ENCODE measurements around the gene CCDC80.

Gene CCDC80

DNA sequence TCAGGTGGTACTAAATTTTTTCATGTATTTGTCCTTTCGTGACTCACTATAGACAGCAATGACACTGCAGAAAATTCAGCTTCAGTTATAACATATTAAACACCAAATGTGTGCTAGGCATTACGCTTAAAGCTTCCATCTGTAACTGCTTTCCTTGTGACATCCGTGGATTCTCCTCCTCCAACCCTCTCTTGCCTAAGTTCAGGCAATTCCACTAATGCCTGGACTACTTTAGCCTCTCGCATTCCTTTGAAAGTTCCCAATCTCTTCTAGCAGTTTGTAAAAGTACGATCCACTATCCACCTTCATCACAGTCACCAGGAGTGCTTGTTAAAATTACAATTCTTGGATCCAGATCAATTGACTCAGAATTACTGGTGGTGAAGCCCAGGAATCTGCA is 17.7 kb downstream of the CCDC80 start:
- DNase-seq (ENCODE audit: low read depth) = no peak
- TF ChIP-seq, protein P1, sequence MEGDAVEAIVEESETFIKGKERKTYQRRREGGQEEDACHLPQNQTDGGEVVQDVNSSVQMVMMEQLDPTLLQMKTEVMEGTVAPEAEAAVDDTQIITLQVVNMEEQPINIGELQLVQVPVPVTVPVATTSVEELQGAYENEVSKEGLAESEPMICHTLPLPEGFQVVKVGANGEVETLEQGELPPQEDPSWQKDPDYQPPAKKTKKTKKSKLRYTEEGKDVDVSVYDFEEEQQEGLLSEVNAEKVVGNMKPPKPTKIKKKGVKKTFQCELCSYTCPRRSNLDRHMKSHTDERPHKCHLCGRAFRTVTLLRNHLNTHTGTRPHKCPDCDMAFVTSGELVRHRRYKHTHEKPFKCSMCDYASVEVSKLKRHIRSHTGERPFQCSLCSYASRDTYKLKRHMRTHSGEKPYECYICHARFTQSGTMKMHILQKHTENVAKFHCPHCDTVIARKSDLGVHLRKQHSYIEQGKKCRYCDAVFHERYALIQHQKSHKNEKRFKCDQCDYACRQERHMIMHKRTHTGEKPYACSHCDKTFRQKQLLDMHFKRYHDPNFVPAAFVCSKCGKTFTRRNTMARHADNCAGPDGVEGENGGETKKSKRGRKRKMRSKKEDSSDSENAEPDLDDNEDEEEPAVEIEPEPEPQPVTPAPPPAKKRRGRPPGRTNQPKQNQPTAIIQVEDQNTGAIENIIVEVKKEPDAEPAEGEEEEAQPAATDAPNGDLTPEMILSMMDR (IDR thresholded peaks at IDR 0.05; ENCODE audit: low read depth, low read length, missing control alignments) = no peak

DNA sequence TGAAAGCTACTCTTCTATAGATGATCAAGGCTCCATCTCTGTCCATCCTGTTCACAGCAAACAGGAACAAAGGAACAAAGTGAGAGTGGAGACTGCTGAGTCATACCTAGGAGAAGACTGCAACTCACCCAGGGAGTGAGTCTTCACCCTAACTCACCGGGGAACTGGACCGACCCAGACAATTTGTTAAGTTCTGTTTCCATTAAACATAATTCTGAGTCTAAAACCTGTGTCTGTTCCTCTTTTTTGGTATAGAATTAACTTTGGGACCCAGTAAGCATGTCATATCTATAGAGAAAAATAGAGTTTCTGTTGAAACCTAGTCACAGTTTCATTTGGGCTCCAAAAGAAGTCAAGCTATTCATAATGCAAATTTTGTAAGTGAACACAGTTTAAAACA is 21.6 kb downstream of the CCDC80 start:
- no peak overlapping the region for H3K4me3 ChIP-seq (ENCODE audit: low read depth, low read length)
- in situ Hi-C loops (cut with HindIII; ENCODE audit: low sequenced_read_pairs) = no loop called here
- TF ChIP-seq, protein P1 (IDR thresholded peaks at IDR 0.05; ENCODE audit: low read depth, low read length, missing control alignments) = no peak
- no peak for DNase-seq (ENCODE audit: low read depth)

More for the DNA sequence above, 17.7 kb downstream of the CCDC80 start:
- in situ Hi-C loops (cut with HindIII; ENCODE audit: low sequenced_read_pairs) = no loop called here
- no peak overlapping the region for H3K4me3 ChIP-seq (ENCODE audit: low read depth, low read length)

DNA sequence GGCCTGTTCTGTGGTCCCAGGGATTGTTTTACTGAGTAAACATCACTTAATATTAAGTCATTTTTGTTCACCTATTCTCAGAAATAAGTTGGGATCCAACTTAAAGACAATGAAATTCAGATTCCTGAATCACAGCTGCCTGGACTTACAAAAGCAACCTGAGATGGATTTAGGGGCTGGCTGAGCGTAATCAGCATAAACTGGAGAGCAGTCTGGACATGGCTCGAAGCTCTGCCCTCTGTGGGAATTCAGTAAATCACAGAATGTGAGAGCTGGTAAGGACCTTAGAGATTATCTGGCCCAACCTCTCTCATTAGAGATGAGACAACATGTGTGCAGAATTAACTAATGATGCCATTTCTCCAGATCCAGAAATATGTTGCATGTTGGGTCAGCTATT is 23.7 kb downstream of the CCDC80 start:
- DNase-seq (ENCODE audit: low read depth) = no peak
- in situ Hi-C loops (cut with HindIII; ENCODE audit: low sequenced_read_pairs) = no loop called here
- no peak overlapping the region for H3K4me3 ChIP-seq (ENCODE audit: low read depth, low read length)
- TF ChIP-seq, protein P1 (IDR thresholded peaks at IDR 0.05; ENCODE audit: low read depth, low read length, missing control alignments) = no peak

DNA sequence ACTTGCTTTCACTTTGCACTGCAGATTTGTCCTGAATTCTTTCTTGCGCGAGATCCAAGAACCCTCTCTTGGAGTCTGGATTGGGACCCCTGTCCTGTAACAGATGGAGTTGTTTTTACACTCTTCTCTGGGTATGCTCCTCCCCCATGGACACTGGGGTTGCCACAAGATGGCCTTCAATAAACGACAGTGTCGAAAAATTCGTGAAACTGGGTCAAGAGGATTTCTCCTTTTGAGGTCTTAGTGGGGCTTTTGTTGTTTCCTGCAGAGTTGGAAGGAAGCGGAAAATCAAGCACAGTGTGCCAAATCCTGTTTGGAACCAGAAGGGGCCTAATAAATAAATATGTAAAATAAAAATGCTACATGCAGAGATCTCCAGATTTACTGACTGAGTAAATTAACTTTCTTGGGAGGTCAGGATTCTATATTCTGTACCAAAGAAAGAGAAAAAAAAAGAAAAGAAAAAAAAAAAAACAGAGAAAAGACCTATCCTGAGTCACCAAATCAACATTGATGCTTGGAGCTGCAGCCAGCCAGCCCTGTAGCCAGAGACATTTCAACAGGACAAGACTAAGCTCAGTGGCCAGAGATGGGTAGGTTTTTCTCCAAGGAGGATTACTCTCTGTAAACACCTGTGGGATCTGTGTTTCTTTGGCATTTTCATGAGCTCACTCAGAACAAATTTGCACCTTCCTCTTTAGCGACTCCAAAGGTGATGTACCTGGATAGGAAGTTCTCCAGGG is 24.8 kb downstream of the CCDC80 start:
- in situ Hi-C loops (cut with HindIII; ENCODE audit: low sequenced_read_pairs) = no loop called here
- no peak for DNase-seq (ENCODE audit: low read depth)
- H3K4me3 ChIP-seq (ENCODE audit: low read depth, low read length) = no peak overlapping the region
- TF ChIP-seq, protein P1 (IDR thresholded peaks at IDR 0.05; ENCODE audit: low read depth, low read length, missing control alignments) = no peak

DNA sequence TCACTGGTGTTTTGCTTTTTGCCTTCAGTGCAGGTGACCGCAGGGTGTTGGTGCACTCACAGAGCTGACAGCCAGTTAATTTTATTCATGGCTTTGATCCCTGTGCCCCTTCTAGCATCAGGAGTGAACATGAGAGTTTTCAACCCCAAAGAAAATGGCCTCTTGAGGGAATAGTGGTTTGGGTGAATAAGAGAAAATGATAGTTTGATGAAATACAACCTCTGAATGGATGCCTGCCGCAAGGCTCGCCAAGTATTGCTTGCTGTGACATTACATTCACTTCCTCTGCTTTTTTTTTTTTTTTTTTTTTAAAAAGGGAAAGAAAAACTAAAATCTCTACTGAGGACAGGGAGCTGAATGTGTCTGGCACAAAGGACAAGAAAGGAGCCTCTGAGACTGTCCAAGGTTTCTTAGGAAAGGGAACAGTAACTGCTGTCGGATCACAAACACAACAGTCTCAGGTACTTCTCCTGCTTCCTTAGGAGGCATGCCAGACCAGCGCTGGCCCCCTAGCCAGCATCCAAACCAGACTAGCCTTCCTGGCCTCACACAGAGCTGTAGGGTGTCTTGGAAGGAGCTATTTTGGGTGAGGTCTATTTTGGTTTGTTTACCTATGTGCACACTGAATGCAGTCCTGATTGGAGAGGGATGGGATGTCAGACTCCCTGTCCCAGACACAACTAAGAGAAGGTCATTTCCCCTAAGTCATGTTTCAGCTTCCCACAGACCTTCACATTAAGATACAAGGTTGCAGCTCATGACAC is 29.0 kb downstream of the CCDC80 start:
- TF ChIP-seq, protein P1 (IDR thresholded peaks at IDR 0.05; ENCODE audit: low read depth, low read length, missing control alignments) = no peak
- H3K4me3 ChIP-seq (ENCODE audit: low read depth, low read length) = no peak overlapping the region
- in situ Hi-C loops (cut with HindIII; ENCODE audit: low sequenced_read_pairs) = no loop called here
- DNase-seq (ENCODE audit: low read depth) = no peak

DNA sequence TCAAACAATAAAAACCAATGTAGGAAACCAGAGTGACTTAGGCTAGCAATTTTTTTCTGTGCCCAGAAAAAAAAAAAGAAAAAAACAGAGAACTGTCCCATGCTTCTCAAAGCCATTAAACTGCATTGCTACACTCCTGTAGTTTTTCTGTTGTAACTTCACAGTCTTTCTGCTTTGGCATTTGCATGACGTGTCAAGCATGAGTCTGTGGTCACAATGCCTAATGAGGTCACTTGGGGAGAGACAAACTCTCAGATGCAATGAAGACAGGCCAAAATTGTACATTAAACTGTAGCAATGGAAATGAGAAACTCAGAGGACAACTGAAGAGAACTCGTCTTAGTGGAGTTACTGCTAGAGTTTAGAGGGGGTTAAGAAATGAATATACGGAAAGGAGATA is 30.8 kb downstream of the CCDC80 start:
- in situ Hi-C loops (cut with HindIII; ENCODE audit: low sequenced_read_pairs) = no loop called here
- DNase-seq (ENCODE audit: low read depth) = peak; percentile 80
- TF ChIP-seq, protein P1 (IDR thresholded peaks at IDR 0.05; ENCODE audit: low read depth, low read length, missing control alignments) = no peak
- no peak overlapping the region for H3K4me3 ChIP-seq (ENCODE audit: low read depth, low read length)
